Gastroesophageal sphincter (tissue), 3 donors: ENCODE measurements around the gene CLCN2.

Source experiments
- CTCF ChIP-seq, 4 experiments: fragments of 200-600 bp in 2 of 4; fragments of 450-650 bp in 2 of 4; sonication (generic) in 1 of 4; IDR thresholded peaks; one replicate each; pipeline ENCODE4 v1.5.1; 2017 to 2019; ENCODE audit warnings: antibody characterized with exemption in 4 of 4, mild to moderate bottlenecking in 2 of 4, moderate library complexity in 2 of 4
- EP300 ChIP-seq: sonication (generic); formaldehyde crosslinking; IDR thresholded peaks from one replicate; pipeline ENCODE4 v1.6.1; 2017; ENCODE audit warnings: antibody characterized with exemption, mild to moderate bottlenecking
- POLR2A ChIP-seq, 2 donors: fragments of 450-650 bp; IDR thresholded peaks; one replicate each; pipeline ENCODE4 v1.6.1; 2017; ENCODE audit warnings: antibody characterized with exemption in 2 of 2, mild to moderate bottlenecking in 2 of 2, moderate library complexity in 1 of 2

GRCh38 chr3:184380627-184381260, 19.3 kb upstream of the CLCN2 start:
- TF ChIP-seq CTCF (IDR thresholded peaks at IDR 0.05) (no peak), POLR2A (IDR thresholded peaks at IDR 0.05) (no peak), EP300 (no peak)
